HK-2 (cell line): ENCODE measurements around the gene RBM38.
"Not testable (repeated sequence)": the region's sequence is repeated elsewhere in the genome, so short reads cannot be mapped to it uniquely, and the experiment has no call there.

Source experiments
- DNase-seq: peaks from one replicate; pipeline ENCODE4 v3.0.0-alpha.2; 2018; ENCODE audit not compliant: unreplicated experiment

The RBM38 gene

DNA sequence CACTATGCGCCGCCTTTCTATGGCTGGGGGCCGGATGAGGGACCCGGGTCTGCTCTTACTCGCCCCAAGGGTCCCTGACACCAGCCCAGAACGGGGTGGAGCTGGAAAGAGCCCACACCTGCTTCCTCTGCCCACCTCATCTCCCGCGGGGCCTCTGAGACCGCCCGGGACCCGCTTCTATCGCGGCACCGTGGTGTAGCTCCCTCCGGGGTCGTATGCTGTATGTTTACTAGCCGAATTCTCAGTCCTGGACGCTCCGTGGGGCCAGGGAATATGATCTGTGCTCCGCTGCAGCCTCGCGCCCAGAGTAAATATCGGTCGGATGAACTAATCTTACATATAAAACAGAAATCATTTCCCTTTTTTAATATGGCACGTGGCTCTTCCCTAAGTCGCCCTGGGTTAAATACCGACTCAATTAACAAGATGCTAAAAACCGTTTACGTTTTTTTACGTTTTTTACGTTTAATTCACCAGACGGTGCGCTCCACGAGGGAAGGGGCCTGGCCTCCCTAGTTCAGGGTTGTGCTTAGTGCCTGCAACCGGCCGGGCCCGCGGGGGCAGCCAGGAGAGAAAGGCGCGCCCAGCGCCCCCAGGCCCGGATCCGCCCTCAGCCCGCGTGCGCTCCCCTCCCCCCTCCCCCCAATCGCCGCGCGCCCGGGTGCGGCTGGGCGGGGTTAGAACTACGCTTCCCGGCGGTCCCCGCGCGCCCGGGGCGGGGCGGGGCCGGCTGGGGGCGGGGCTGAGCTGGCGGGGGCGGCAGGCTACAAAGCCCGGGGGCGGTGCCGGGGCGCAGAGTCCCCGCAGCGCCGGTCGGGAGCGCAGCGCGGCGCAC is at the start of gene RBM38:
RBM38 (plus strand) TSS at position 793 of the 835 bp plus-strand sequence. CDS start 186 bp downstream, outside the sequence.
- peak; percentile 81 for DNase-seq

DNA sequence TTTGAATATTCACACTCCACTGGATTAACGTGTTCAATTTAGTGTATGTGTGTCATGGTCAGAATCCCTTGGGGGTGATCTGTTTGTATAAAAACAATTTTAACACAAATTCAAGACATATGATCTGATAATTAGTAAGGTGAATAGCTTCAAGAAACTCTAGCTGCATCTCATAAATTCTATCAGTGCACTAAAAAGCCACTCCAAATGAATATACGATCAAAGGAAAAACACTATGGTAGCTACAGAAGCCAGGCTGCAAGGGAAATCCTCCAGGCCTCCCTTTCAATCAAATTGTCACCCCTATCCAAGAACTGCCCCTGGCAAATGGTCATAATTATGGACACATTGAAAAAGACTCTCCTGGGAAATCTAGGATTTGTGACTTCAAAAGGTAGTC is 49.5 kb upstream of the RBM38 start:
- no peak for DNase-seq

DNA sequence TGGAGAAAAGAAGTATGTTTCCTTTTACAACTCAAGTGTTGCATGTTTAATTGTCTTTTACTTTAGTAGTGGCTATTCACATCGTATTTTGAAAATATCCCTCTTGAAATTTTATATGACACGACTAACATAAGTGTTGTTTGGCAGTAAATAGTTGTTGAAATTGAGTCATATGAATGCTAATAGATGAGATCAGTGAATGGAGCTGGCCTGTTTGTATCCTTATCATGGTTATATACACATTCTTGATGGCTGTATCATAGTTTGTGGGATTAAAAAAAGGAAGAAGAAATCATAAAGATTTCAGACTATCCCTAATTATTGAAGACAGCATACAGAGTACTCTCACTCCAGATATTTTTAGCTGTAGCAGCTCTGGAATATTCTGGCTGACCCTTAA is 48.4 kb upstream of the RBM38 start:
- no peak for DNase-seq

DNA sequence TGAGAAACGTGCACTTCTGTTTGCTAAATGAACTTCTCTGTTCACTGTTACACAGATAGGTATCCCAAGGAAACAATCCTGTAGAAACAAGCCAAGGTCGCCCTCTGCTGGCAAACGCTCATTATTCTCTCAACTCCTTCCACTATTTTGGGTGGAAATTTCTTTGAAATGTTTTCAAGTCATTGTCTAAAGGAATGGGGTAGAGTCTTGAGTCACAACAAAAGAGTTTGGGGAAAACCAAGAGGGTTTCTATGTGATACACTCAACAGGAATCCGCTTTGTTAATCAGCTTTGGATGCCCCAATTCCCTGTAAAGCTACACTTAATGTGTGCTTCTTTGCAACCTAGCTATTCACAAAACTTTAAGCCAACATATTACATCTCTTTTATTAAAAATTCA is 44.7 kb upstream of the RBM38 start:
- peak; percentile 65 for DNase-seq

DNA sequence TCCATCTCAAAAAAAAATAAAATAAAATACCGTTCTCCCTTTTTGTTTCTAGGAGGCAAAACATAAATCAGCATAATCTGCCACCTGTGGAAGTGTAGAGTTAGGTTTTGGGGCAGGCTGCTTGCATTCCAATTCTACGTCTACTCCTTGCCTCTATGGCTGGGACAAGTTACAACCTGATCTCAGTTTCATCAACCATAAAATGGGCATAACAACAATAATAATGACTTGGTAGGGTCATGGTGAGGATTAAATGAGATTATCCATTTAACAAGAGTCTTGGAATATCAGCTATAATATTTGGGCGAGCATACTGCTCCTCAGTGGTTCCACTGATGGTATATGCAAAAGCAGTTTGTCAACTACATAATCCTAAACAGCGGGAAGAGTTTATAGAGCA is 43.8 kb upstream of the RBM38 start:
- no peak for DNase-seq

DNA sequence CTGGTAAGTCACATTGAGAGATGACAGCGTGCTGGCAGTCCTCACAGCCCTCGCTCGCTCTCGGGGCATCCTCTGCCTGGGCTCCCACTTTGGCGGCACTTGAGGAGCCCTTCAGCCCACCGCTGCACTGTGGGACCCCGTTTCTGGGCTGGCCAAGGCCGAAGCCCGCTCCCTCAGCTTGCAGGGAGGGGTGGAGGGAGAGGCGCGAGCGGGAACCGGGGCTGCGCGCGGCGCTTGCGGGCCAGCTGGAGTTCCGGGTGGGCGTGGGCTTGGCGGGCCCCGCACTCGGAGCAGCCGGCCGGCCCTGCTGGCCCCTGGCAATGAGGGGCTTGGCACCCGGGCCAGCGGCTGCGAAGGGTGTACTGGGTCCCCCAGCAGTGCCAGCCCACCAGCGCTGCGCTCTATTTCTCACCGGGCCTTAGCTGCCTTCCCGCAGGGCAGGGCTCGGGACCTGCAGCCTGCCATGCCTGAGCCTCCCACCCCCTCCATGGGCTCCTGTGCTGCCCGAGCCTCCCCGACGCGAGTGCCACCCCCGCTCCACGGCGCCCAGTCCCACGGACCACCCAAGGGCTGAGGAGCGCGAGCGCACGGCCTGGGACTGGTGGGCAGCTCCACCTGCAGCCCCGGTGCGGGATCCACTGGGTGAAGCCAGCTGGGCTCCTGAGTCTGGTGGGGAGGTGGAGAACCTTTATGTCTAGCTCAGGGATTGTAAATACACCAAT is 42.8 kb upstream of the RBM38 start:
- not testable (repeated sequence) for DNase-seq

DNA sequence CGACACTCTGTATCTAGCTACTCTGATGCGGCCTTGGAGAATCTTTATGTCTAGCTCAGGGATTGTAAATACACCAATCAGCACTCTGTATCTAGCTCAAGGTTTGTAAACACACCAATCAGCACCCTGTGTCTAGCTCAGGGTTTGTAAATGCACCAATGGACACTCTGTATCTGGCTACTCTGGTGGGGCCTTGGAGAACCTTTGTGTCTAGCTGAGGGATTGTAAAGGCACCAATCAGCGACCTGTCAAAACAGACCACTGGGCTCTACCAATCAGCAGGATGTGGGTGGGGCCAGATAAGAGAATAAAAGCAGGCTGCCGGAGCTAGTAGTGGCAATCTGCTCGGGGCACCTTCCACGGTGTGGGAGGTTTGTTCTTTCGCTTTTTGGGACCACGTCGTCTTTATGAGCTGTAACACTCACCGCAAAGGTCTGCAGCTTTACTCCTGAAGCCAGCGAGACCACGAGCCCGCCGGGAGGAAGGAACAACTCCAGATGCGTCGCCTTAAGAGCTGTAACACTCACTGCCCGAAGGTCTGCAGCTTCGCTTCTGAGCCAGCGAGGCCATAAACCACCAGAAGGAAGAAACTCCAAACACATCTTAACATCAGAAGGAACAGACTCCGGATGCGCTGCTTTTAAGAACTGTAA is 42.1 kb upstream of the RBM38 start:
- not testable (repeated sequence) for DNase-seq

DNA sequence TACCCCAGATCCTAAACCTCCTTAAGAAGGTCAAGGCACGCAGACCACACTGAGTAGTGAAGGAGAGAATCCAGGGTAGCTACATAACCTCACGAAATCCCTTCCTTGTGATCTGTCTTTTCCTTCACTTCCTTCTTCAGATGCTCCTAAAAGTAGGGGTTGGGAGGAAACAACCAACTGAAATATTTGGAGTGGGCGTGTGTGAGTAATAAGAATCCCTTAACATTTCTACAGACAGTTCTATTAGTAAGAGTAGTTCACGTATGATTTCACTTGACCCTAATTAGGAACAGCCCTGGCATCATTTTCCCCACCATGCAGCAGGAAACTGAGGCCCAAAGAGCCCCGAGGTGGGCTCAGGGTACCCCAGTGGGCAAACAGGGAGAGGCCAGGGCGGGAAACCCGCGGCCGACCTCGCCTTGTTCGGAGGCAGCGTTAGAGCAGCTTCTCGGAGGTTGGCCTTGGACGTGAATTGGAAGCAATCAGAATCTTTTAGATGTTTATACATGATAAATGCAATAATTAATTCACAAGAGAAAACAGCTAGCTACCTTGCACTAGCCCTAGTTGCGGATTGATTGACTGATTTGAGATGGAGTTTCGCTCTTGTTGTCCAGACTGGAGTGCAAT is 41.0 kb upstream of the RBM38 start:
- no peak for DNase-seq

DNA sequence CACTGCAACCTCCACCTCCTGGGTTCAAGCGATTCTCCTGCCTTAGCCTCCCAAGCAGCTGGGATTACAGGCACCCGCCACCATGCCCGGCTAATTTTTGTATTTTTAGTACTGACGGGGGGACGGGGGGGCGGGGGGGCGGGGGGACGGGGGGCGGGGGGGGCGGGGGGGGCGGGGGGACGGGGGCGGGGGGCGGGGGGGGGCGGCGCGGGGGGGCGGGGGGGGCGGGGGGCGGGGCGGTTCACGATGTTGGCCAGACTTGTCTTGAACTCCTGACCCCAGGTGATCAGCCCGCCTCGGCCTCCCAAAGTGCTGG is 40.5 kb upstream of the RBM38 start:
- DNase-seq: not testable (repeated sequence)

DNA sequence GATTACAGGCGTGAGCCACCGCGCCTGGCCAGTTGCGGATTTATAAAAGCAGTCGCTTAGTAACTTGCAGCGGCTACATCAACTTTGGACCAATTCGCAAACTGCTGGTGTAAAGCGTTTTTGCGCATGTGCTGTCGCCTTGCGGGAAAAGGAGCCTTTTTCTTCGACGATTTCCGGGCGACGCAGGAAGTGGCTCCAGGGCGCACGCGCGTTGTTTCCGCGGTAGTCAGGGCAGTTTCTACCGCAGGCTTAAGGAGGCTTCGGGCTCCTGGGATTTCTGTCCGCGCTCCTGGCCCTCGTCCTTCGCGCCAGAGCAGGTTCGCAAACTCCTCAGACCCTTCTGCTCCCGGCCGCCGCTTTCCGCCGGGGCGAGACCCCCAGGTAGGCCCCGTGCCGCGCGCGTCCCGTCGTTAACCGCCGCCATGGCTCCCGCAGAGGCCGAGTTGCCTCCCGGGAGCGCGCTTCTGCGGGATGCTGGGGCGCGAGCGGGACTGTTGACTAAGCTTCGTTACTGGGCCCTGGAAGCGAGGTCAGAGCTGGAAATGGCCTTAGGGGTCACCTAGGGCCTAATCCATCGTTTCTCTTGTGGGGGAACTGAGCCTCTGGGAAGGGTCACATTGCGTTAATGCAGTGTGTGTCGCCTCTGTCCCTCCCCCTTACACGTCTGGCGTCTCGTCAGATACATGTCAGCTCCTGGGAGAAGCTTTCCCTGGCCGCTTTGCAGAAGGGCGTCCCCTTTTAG is 40.0 kb upstream of the RBM38 start, which contains the start of gene RAE1:
RAE1 (plus strand) TSS at position 214 of the 742 bp plus-strand sequence. CDS start 2,784 bp downstream, outside the sequence.
- DNase-seq: peak; percentile 92

DNA sequence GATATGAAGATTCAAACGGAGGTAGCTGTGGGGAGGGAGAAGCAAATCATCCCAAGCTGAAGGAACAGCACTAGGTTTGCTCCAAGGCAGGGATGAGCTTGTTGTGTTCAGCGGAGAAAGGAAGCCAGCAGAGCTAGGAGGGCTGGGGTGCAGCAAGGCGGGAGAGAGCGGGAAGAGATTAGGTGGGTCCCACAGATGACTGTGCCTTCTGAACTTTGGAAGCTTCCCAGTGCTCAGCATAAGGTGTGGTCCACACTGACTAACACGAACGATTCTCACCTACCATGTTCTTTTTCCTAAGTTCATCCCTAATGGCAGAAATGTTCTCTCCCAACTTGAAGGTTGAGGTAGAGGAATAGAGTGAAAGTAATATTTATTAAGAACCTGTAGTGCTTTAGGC is 38.9 kb upstream of the RBM38 start:
- no peak for DNase-seq

DNA sequence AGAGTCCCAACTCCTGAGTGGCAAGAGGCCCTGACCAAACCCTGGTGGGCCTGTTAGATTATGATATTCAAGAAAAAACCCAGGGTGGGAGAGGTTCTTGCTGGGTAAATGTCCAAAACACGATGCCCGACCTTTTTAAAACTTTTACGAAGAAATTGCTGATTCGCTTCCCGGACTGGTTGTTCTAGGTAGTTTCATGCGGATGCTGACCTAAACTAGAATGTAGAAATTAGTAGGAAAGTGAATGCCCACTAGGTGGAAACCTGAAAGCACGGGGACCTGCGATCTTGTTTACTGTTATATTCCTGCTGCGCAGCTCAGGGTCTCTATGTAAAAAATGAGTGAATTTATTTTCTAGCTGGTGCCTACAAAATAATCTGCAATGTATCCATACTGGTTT is 37.8 kb upstream of the RBM38 start:
- no peak for DNase-seq

DNA sequence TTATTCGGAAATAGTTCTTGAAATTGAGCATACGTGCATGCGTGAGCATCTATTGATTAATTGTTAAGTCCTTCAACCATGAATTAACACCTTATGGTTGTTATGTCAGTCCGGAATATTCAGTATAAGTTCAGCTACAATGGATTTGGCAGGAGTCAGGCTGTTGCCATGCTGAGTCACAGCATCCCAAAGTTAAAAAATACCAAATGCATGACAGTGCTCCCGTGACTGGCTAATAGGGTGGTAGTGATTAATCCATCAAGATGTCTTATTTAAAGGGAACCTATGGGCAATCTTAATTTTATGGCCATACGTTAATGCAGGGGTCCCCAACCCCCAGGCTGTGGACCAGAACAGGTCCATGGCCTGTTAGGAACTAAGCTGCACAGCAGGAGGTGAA is 29.7 kb upstream of the RBM38 start:
- peak; percentile 22 for DNase-seq

DNA sequence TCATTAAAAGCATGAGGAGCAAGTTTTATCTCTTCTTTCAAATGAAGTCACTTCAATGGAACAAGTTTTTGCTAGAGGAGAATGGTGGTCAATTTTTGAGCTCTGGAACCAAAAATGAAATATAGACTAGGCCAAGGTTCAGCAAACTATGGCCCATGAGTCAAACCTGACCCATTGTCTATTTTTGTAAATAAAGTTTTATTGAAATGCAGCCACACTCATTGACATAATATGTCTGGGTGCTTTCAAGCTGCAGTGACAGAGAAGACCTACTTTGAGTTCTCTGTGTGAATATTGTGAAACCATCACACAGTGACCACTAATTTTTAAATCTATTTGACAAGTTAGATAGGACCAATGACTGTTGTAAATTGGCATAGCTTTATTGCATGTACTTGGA is 26.7 kb upstream of the RBM38 start:
- DNase-seq: no peak

DNA sequence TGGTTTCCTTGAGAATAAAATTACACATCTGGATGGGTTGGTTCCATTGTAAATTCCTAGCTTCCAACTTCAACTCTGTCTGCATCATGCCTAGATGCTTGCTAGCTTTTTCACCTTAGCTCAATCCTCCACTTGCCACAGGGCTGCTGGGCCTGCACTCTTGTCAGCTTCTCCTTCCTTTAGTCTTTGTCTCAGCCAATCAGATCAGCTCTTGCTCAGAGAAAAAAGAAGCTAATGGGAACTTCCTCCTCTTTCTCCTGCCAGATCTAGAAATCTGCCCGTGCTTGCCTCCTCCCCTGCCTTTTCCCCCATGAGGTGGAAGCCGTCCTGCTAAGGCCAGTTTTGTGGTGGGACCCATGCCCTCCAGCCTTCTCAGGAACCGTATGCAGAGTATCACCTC is 21.6 kb upstream of the RBM38 start:
- DNase-seq: no peak

DNA sequence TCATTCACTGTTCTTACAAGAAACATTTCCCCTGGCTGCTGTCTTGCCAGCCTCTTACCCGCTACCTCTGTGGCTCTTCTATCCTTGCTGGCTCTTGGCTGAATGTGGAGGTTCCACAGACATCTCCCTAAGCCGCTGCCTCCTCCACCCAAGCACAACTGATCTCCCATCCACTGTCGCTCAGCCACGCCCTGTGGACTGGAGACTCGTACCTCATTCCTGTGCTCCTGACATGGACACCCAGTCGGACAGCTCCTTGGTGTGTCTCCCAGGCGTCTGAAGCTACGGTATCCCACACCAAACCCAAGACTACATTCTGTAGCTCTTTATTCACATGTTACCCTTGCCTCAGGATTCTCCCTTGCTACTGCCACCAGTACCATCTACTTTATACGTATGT is 20.9 kb upstream of the RBM38 start:
- DNase-seq: no peak

DNA sequence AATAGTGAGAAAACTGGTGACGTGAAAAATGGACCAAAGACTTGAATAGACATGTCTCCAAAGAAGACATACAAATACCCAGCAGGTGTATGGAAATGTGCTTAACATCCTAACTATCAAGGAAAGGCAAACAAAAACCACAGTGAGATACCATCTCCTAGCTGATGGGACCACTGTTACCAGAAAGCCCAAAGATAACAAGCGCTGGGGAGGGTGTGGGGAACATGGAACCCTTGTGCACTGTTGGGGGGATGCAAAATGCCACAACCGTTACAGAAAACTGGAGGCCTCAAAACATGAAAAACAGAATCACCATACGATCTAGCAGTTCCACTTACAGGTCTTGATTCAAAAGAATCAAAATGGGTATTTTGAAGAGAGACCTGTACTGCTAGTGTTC is 19.8 kb upstream of the RBM38 start:
- no peak for DNase-seq

DNA sequence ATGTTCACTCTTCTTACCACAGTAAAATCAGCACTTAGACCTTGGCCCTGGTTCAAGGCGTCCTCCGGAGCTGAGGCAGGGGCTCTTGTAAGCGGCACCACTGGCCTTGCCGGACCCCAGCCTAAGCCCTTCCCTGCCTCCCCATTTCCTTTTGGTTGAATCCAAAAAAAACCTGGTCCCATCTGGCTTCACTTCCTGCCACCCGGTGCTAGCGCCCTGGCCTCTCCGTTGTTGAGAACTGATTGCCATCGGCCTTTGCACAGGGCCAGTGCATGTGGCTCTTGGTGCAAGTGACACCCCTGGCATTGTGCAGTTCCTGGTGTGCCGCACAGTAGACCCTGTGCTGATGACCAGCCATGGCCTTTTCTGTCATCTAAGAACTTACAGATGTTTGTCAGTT is 19.0 kb upstream of the RBM38 start:
- no peak for DNase-seq

DNA sequence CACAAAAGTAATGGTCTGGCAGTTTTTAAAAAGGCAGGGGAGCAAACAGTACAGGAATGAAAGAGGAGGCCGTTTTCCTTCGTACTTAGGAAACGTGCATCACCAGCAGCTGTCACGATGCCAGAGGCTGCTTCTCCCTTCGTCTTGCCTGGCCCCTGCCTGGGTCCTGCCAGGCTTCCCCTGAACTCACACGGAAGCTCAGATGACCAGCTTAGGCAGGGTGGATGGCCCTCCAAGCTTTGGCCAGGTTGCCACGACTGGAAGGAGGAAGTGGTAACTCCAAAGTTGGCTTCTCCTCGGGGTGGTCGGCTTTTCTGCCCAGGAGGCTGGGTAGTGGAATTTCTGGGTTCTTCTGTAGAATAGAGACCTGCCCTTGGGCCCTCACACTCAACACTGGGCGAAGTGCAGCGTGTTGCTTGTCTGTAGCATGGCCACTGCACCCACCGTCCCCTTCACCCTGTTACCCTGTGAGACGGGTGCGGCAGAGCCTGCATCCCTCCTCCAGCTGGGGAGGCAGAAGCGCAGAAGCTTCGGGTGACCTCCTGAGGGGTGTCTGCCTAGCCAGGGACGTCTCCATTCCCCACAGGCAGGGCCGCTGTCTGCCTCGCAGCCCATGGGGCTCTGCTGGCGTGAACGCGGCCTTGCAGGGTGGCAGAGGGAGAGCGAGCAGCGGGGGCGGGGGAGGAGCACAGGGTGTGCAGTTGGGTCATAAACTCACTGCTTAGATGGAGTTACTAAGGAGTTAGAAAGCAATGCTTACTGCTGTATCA is 18.4 kb upstream of the RBM38 start:
- no peak for DNase-seq

DNA sequence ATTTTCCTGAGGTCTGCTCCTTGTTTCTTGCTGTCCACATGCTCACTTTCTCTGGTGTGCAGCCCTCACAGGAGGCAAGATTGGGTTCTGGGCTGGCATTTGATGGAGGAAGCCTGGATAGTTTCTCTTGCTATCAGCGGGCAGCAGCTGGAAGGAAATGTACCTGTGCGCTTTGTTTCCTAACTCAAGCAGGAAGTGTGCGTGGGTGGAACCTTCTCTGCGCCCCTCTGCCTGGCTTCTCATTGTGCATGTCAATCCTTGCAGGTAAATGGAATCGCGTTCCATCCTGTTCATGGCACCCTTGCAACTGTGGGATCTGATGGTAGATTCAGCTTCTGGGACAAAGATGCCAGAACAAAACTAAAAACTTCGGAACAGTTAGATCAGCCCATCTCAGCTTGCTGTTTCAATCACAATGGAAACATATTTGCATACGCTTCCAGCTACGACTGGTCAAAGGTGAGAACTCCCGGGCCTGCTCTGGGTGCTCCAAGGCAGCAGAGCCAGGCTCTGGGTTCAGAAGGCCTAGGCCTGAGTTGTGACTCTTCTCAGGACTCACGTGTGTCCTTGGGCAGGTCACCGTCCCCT is 16.8 kb upstream of the RBM38 start:
- no peak for DNase-seq
